Activated CD4-positive, alpha-beta T cell treated with anti-CD3 and anti-CD28 coated beads, Interleukin-2, amount 10 ng/mL, durations not matched to agents 7 days and 5 days (primary cell): ENCODE measurements around the gene NCKAP5. TPM values are rescaled to one million over a fixed set of nuclear protein-coding genes. Genes with fewer than 3 reads are reported as not detected.

Source experiments
- CTCF ChIA-PET: fragments of 350-600 bp; sonication (Branson Sonifier 250); formaldehyde crosslinking; loops from one replicate; lab custom pipeline; 2021; ENCODE audit warnings: antibody characterized with exemption; lab: Charles Lee
- POLR2A ChIA-PET: fragments of 350-600 bp; sonication (Branson Sonifier 250); formaldehyde crosslinking; loops from one replicate; lab custom pipeline; 2021; ENCODE audit warnings: antibody characterized with exemption; lab: Charles Lee
- DNase-seq: peaks from one replicate; pipeline ENCODE4 v3.0.0-alpha.2; 2020
- H3K27ac Mint-ChIP-seq: one replicate; pipeline ENCODE4 v1.8.0; 2021; ENCODE audit warnings: mild to moderate bottlenecking, moderate library complexity, mixed read lengths
- H3K27me3 Mint-ChIP-seq: one replicate; pipeline ENCODE4 v1.8.0; 2021; ENCODE audit warnings: mixed read lengths
- H3K36me3 Mint-ChIP-seq: one replicate; pipeline ENCODE4 v1.8.0; 2021; ENCODE audit warnings: low read depth, mixed read lengths
- H3K4me1 Mint-ChIP-seq: one replicate; pipeline ENCODE4 v1.8.0; 2021; ENCODE audit warnings: mixed read lengths
- H3K4me3 Mint-ChIP-seq: one replicate; pipeline ENCODE4 v1.8.0; 2021; ENCODE audit warnings: mild to moderate bottlenecking, moderate library complexity, mixed read lengths
- H3K9me3 Mint-ChIP-seq: one replicate; pipeline ENCODE4 v1.8.0; 2021; ENCODE audit warnings: mixed read lengths
- total RNA-seq, 2 experiments: library from RNA; stranded (reverse); gene quantifications; one replicate each; pipeline ENCODE4 v1.2.3, GENCODE V29; 2021

The NCKAP5 gene
- total RNA-seq, 2 experiments from 2014 or later: not detected

DNA sequence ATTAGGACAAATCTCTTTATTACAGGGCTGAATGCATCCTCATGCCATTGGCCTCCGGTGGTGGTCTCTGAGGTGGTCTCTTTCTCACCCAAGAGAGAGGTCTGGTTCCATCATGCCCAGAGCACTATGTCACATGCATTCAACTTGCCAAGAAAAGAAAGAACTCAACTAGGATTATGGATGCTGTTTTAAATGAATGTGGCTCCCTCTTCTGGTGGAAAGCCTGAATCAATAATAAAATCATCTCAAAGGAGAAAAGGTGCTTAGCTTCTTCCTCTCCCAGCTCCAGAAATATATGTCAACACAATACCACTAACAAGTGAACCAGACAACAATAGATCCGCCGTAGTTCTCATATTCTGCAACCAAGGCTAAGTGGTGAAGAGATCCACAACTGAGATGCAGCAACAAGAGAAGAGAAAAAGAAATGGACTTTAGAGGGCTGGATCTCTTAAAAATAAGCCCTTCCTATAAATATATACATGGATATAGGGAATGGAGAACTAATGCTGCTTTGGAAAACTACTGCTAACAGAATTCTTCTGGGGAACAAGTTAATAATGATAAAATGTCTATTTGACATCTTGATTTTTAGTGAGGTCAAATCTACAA lies 396.8 kb downstream of the NCKAP5 start:
- no peaks in the 10 kb centered on the region for H3K4me1 Mint-ChIP-seq
- H3K9me3 Mint-ChIP-seq: no peaks in the 10 kb centered on the region
- H3K36me3 Mint-ChIP-seq: no peaks in the 10 kb centered on the region
- ChIA-PET POLR2A (no interaction called here), CTCF (no interaction called here)
- peak; percentile 18 for DNase-seq
- no peaks in the 10 kb centered on the region for H3K27me3 Mint-ChIP-seq
- H3K4me3 Mint-ChIP-seq: no peak overlapping the region
- no peak overlapping the region for H3K27ac Mint-ChIP-seq

DNA sequence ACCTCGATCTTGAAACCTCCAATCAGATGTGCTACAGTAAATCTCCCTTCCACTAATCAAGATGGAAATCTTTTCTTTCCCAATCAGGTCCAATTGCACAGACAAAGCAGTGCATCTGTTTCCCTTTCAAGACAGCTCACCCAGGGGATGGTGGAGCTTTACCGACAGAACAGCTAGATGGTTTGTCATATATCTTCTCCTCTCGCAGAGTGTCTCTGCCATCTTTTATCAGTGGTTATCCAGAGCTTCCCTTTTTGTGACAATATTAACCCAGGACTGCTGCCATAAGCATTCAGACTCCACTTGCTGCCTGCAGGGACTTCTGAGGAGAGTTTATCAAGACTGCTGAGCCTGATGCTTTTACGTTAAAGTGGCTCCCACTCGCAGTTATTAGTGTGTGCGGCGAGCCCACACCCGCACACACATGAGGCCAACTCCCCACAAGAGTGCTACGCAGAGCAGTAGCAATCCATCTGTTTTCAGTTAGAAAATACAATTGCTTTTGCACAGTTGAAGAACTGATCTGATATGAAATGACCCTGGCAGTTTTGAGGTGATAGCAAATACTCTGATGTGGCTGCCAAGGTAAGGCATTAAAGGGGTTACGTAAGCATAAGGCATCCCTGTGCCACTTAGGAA lies 398.9 kb downstream of the NCKAP5 start:
- Mint-ChIP-seq H3K4me1 (no peaks in the 10 kb centered on the region), H3K27me3 (no peaks in the 10 kb centered on the region), H3K36me3 (no peaks in the 10 kb centered on the region), H3K9me3 (no peaks in the 10 kb centered on the region), H3K27ac (no peak overlapping the region), H3K4me3 (no peak overlapping the region)
- ChIA-PET POLR2A (no interaction called here), CTCF (no interaction called here)
- no peak for DNase-seq

DNA sequence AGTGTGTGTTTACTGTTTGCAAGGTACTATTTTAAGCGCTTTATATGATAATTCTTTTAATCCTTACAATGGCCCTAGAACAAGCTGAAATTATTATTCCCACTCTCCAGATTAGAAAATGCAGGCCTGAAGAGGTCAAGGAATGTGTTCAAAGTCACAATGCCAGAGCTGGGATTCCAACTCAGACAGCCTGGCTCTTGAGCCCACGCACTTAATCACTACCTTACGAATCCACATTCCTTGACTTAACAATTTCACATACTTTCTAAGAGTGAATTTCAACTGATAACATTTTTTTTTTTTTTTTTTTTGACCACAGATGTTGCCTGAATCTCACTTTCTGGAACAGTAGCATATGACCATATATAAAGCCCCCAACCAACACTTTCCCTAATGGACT lies 400.3 kb downstream of the NCKAP5 start:
- CTCF ChIA-PET: interaction anchor here (0.6 kb wide), 1 partner anchor 62 kb away, joined by 4 read pairs; no protein-coding TSS in a partner anchor
- Mint-ChIP-seq H3K36me3 (no peaks in the 10 kb centered on the region), H3K9me3 (no peaks in the 10 kb centered on the region), H3K4me1 (no peaks in the 10 kb centered on the region), H3K4me3 (no peak overlapping the region), H3K27ac (no peak overlapping the region), H3K27me3 (no peaks in the 10 kb centered on the region)
- no peak for DNase-seq
- POLR2A ChIA-PET: no interaction called here

DNA sequence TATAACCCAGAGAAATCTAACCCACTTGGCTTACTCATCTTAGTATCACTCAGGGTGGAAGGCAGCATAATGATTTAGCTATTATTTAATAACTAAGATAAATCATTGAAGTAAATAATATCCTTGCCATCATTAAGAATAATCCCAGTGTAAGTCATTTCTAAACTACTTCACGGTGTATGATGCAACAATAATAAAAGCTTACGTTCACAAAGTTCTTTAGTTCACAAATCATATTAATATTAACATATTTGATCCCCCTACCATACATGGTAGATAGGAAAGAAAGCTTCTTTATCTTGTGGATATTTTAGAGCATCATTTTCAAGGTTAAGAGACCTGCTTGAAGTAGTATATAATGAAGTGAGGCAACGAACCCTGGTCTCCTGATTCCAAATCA lies 401.0 kb downstream of the NCKAP5 start:
- ChIA-PET POLR2A (no interaction called here), CTCF (no interaction called here)
- Mint-ChIP-seq H3K36me3 (no peaks in the 10 kb centered on the region), H3K9me3 (no peaks in the 10 kb centered on the region), H3K4me1 (no peaks in the 10 kb centered on the region), H3K4me3 (no peak overlapping the region), H3K27me3 (no peaks in the 10 kb centered on the region), H3K27ac (no peak overlapping the region)
- DNase-seq: no peak

DNA sequence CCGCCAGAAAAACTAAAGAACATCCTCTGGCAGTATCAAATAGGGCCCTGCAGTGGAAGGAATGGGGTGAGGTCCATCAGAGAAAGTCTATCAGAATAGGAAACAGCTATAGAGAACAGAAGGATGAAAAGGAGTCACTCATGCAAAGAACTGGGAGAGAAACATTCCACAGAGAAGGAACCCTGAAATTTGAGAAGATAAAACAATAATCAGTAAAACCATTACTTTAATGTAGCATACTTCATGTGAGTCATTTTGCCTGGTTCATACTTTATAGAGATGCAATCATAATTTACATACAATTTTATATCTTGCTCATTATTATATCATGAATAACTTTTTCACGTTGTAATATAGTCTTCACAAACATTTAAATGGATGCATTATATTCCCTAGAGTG lies 402.2 kb downstream of the NCKAP5 start:
- POLR2A ChIA-PET: no interaction called here
- H3K27ac Mint-ChIP-seq: no peak overlapping the region
- H3K36me3 Mint-ChIP-seq: no peaks in the 10 kb centered on the region
- CTCF ChIA-PET: no interaction called here
- DNase-seq: no peak
- H3K9me3 Mint-ChIP-seq: no peaks in the 10 kb centered on the region
- H3K27me3 Mint-ChIP-seq: no peaks in the 10 kb centered on the region
- H3K4me3 Mint-ChIP-seq: no peak overlapping the region
- H3K4me1 Mint-ChIP-seq: no peaks in the 10 kb centered on the region

DNA sequence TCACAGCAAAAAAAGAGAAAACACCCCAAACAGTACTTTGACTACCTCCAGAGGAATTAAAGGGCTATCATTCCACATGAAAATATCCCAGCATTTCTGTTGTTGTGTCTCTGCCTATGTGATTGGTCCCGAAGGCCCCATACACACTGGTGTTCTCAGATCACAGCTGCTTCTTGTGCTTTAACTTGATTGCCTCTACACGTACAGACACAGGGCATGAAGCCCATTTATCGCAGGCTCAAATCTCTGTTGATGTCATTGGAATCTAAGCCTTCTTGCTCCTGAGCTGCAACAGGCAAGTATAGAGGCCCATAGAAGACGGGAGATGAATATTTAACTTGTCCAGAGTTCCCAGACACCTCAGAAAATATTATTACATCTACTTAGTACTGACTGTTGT lies 405.2 kb downstream of the NCKAP5 start:
- Mint-ChIP-seq H3K9me3 (no peaks in the 10 kb centered on the region), H3K4me3 (no peak overlapping the region), H3K4me1 (no peaks in the 10 kb centered on the region), H3K27me3 (no peaks in the 10 kb centered on the region), H3K27ac (no peak overlapping the region), H3K36me3 (no peaks in the 10 kb centered on the region)
- ChIA-PET CTCF (no interaction called here), POLR2A (no interaction called here)
- no peak for DNase-seq

DNA sequence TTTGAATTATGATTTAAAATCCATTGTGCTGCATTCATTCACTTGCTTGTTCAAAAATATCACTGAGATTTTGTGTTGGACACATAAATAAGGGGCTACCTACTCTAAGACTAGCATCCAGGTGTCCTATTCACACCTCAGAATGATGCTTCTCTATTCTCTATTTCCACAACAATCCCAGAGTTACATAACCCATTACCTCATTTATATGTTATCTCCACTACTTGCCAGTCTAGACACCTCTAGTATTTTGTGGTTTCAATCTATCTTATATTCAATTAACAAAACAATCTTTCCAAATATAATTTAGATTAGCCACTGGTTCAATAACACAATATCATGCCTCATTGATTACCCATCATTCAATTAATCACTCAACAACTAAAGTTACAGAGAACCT lies 409.8 kb downstream of the NCKAP5 start:
- H3K9me3 Mint-ChIP-seq: peaks cover 3% of the 10 kb centered on the region
- POLR2A ChIA-PET: no interaction called here
- H3K4me1 Mint-ChIP-seq: no peaks in the 10 kb centered on the region
- no peaks in the 10 kb centered on the region for H3K27me3 Mint-ChIP-seq
- H3K27ac Mint-ChIP-seq: no peak overlapping the region
- H3K36me3 Mint-ChIP-seq: no peaks in the 10 kb centered on the region
- CTCF ChIA-PET: no interaction called here
- DNase-seq: no peak
- H3K4me3 Mint-ChIP-seq: no peak overlapping the region

DNA sequence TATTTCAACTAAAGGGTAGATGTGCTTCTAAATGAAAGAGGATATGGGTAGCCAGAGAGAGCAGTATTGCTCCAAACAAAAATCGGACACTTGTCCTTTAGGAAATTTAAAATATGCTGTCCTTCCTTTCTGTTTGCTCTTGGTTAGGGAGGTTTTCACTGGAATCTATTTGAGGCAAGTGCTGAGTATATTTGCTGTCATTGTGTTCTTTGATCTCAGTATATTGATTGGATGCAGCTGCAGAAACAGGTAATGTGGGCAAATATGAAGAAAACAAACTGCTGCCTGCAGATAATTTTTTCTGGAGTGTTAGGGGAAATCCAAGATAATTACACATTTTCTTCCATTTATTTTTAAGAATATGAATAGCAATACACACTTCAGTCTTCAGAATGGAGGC lies 410.2 kb downstream of the NCKAP5 start:
- no peak for DNase-seq
- no peaks in the 10 kb centered on the region for H3K36me3 Mint-ChIP-seq
- no peak overlapping the region for H3K4me3 Mint-ChIP-seq
- no peaks in the 10 kb centered on the region for H3K27me3 Mint-ChIP-seq
- ChIA-PET CTCF (no interaction called here), POLR2A (no interaction called here)
- peaks cover 3% of the 10 kb centered on the region for H3K9me3 Mint-ChIP-seq
- H3K4me1 Mint-ChIP-seq: no peaks in the 10 kb centered on the region
- no peak overlapping the region for H3K27ac Mint-ChIP-seq

DNA sequence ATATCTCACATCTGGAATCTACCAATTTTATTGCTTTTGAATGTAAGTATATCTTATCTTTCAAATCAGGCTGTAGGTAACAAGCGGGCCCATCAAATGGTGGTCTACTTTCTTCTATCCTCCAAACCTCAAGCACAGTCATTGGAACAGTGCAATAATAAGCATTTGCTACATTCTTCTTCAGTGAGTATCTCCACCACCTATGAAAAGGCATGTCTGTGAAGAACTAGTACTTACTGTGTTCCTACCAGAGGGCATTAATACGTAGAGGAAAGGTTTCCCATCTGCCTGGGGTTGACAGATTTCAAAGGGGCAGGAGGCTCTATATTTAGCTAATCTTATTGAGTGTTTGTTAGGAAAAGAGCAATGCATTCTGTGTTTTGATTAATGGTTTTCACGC lies 411.1 kb downstream of the NCKAP5 start:
- no peaks in the 10 kb centered on the region for H3K27me3 Mint-ChIP-seq
- H3K4me3 Mint-ChIP-seq: no peak overlapping the region
- H3K27ac Mint-ChIP-seq: no peak overlapping the region
- ChIA-PET CTCF (no interaction called here), POLR2A (no interaction called here)
- DNase-seq: no peak
- H3K9me3 Mint-ChIP-seq: peaks cover 3% of the 10 kb centered on the region
- H3K36me3 Mint-ChIP-seq: no peaks in the 10 kb centered on the region
- H3K4me1 Mint-ChIP-seq: no peaks in the 10 kb centered on the region

DNA sequence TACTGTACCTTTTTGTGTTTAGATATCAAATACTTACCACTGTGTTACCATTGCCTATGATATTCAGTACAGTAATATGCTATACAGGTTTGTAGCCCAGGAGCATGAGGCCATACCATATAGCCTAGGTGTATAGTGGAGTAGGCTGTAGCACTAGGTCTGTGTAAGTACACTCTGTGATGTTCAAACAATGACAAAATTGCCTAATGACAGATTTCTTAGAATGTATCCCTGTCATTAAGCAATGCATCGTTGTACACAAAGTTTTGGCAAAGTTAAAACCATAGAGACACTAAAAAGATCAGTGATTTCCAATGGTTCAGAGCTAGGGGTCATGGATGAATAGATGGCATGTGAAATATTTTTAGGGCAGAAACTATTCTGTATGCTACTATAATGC lies 415.5 kb downstream of the NCKAP5 start:
- POLR2A ChIA-PET: no interaction called here
- Mint-ChIP-seq H3K27ac (no peak overlapping the region), H3K4me3 (no peak overlapping the region), H3K9me3 (peaks cover 3% of the 10 kb centered on the region), H3K4me1 (no peaks in the 10 kb centered on the region), H3K36me3 (no peaks in the 10 kb centered on the region), H3K27me3 (no peaks in the 10 kb centered on the region)
- no peak for DNase-seq
- CTCF ChIA-PET: no interaction called here

DNA sequence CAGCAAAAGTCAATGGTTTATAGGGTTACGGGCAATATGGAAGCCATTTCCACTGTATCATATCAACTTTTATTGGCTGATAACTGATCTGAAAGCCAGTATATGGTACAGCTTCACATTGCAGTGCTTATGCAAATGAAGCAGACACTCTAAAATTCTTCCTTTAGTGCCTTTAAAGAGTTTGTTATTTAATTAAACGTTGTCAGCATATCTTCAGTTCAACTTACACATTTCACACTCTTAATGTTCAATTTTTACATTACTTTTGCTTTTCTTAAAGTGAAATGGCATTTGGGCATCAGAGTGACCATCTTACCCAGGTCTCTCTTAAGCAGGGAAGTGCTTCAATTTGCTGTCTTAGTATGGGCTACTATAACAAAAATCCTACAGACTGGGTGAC lies 420.1 kb downstream of the NCKAP5 start:
- Mint-ChIP-seq H3K36me3 (no peaks in the 10 kb centered on the region), H3K27me3 (no peaks in the 10 kb centered on the region), H3K9me3 (no peaks in the 10 kb centered on the region), H3K4me1 (no peaks in the 10 kb centered on the region), H3K4me3 (no peak overlapping the region), H3K27ac (no peak overlapping the region)
- DNase-seq: no peak
- POLR2A ChIA-PET: no interaction called here
- CTCF ChIA-PET: no interaction called here

DNA sequence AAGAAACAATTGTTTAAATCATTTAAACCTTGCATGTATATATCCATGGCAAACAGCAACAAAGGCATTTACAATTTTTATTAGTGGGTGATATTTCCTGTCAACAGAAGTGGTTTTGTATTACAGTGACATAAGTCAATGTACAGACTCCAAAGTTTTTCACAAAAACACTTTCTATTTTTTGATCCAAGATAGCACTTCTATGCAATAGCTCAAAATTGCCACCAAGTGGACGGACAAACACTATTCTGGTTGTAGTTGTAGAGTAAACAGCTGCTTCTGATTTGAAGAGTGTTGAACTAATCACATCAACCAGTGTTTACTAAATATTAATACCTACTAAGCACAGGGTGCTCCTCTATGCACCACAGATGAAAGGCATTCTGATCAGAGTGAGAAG lies 421.4 kb downstream of the NCKAP5 start:
- no peaks in the 10 kb centered on the region for H3K4me1 Mint-ChIP-seq
- no peaks in the 10 kb centered on the region for H3K36me3 Mint-ChIP-seq
- H3K9me3 Mint-ChIP-seq: no peaks in the 10 kb centered on the region
- ChIA-PET POLR2A (no interaction called here), CTCF (no interaction called here)
- DNase-seq: no peak
- no peak overlapping the region for H3K4me3 Mint-ChIP-seq
- no peaks in the 10 kb centered on the region for H3K27me3 Mint-ChIP-seq
- H3K27ac Mint-ChIP-seq: no peak overlapping the region

DNA sequence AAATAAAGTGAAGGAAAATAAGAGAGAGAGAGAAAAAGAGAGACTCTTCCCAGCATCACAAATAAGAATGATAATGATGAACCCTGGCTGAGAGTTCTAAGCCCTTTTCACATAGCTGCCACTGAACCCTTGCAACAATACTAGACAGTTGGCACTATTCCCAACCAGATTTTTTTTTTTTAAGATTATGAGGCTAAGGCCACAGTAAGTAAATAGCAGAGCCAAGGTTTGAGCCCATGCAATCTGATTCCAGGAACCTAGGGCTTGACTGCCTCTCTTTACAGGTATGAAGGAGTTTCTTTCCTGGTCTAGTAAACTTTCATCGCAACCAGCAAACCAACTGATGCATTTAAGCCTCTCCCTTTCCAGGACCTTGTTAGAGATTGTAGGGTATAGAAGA lies 424.6 kb downstream of the NCKAP5 start:
- H3K4me1 Mint-ChIP-seq: no peaks in the 10 kb centered on the region
- no peaks in the 10 kb centered on the region for H3K27me3 Mint-ChIP-seq
- ChIA-PET POLR2A (no interaction called here), CTCF (no interaction called here)
- no peak for DNase-seq
- no peak overlapping the region for H3K4me3 Mint-ChIP-seq
- H3K9me3 Mint-ChIP-seq: no peaks in the 10 kb centered on the region
- H3K27ac Mint-ChIP-seq: no peak overlapping the region
- no peaks in the 10 kb centered on the region for H3K36me3 Mint-ChIP-seq

DNA sequence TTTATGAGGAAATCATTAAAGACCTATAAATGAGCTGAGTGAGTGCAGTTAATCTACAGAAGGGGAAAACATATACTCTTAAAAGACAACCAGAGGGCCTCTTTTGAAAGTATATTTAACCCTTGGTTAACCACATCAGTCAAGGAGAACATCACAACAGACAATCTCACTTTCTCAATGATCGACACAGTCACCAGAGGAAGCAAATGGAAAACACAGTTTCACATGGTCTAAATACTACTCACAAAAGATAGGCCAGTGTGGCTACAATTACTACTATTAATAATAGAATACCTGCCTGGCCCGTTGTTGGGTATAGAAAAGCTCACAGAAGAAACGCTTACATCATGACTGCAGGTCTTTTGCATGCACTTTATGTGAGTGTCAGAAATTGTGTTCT lies 426.2 kb downstream of the NCKAP5 start:
- no peak for DNase-seq
- CTCF ChIA-PET: no interaction called here
- no peaks in the 10 kb centered on the region for H3K4me1 Mint-ChIP-seq
- no peaks in the 10 kb centered on the region for H3K36me3 Mint-ChIP-seq
- no peak overlapping the region for H3K4me3 Mint-ChIP-seq
- H3K27me3 Mint-ChIP-seq: no peaks in the 10 kb centered on the region
- H3K9me3 Mint-ChIP-seq: no peaks in the 10 kb centered on the region
- POLR2A ChIA-PET: no interaction called here
- H3K27ac Mint-ChIP-seq: no peak overlapping the region
